22Rv1 (cell line): ENCODE measurements around the gene RCL1.
"Not testable (repeated sequence)": the region's sequence is repeated elsewhere in the genome, so short reads cannot be mapped to it uniquely, and the experiment has no call there.

Source experiments
- H3K27ac ChIP-seq: fragments of 450-650 bp; 2 replicates; pipeline ENCODE4 v1.5.1; 2017
- CTCF ChIP-seq: fragments of 450-650 bp; IDR thresholded peaks from 2 replicates; pipeline ENCODE4 v1.5.1; 2017; ENCODE audit warnings: mild to moderate bottlenecking
- ZFX ChIP-seq: fragments of 450-650 bp; IDR thresholded peaks from 2 replicates; pipeline ENCODE4 v1.6.1; 2017; ENCODE audit warnings: antibody characterized with exemption, borderline replicate concordance

RCL1 gene

GRCh38 chr9:4786599-4786998, 6.1 kb upstream of the RCL1 start:
- no peak for TF ChIP-seq ZFX
- TF ChIP-seq CTCF: no peak
- H3K27ac ChIP-seq: no peak overlapping the region

GRCh38 chr9:4787876-4788275, 4.9 kb upstream of the RCL1 start:
- no peak overlapping the region for H3K27ac ChIP-seq

GRCh38 chr9:4788703-4789102, 4.0 kb upstream of the RCL1 start:
- TF ChIP-seq ZFX (no peak), CTCF (no peak)

More at GRCh38 chr9:4787876-4788275, 4.9 kb upstream of the RCL1 start:
- TF ChIP-seq CTCF (no peak), ZFX (no peak)

GRCh38 chr9:4792054-4792571, 631 bp upstream of the RCL1 start:
- no peak for TF ChIP-seq CTCF
- TF ChIP-seq ZFX: no peak
- H3K27ac ChIP-seq: peak overlapping the region; percentile 72

More at GRCh38 chr9:4788703-4789102, 4.0 kb upstream of the RCL1 start:
- no peak overlapping the region for H3K27ac ChIP-seq

GRCh38 chr9:4793459-4794395, 983 bp downstream of the RCL1 start:
- H3K27ac ChIP-seq: peak overlapping the region; percentile 72
- TF ChIP-seq ZFX: no peak
- no peak for TF ChIP-seq CTCF

GRCh38 chr9:4794691-4795090, 1.9 kb downstream of the RCL1 start:
- H3K27ac ChIP-seq: no peak overlapping the region
- TF ChIP-seq ZFX (no peak), CTCF (no peak)

GRCh38 chr9:4795108-4795507, 2.4 kb downstream of the RCL1 start:
- H3K27ac ChIP-seq: not testable (repeated sequence)

- H3K27ac ChIP-seq: no peak overlapping the region
- no peak for TF ChIP-seq CTCF
- no peak for TF ChIP-seq ZFX
Measured at GRCh38 chr9:4796530-4796929, 3.8 kb downstream of the RCL1 start.
